Panc1 (cell line): Measurements from ENCODE around the gene ARHGEF40. TPM values are rescaled to one million over a fixed set of nuclear protein-coding genes. Genes with fewer than 3 reads are reported as not detected.

ENCODE experiments used
- ATAC-seq: fragments of 200-7000 bp; cut with Tn5 transposase; 2 replicates; pipeline ENCODE4 v1.9.1; 2020; ENCODE audit warnings: mild to moderate bottlenecking, moderate library complexity
- BruUV-seq: library from RNA; stranded (reverse); fragments of 400-500 nt; replicated peaks from 2 replicates; lab custom pipeline; 2021; lab: Mats Ljungman, UMichigan
- CTCF ChIA-PET: fragments of 300-600 bp; sonication (Branson Sonifier 250); formaldehyde crosslinking; loops from one replicate; lab custom pipeline; 2022; ENCODE audit warnings: antibody characterized with exemption; lab: Charles Lee
- POLR2A ChIA-PET: fragments of 300-600 bp; sonication (Branson Sonifier 250); formaldehyde crosslinking; loops from one replicate; lab custom pipeline; 2022; ENCODE audit warnings: antibody characterized with exemption; lab: Charles Lee
- DNase-seq: peaks from one replicate; pipeline ENCODE4 v3.0.0-alpha.2; 2010; ENCODE audit warnings: low read depth, low spot score
- H3K27ac ChIP-seq: 2 replicates; pipeline ENCODE4 v1.5.1; 2011; ENCODE audit warnings: mild to moderate bottlenecking, low read length, inconsistent platforms
- H3K27me3 ChIP-seq: fragments of 200-500 bp; sonication (Bioruptor generic); 2 replicates; pipeline ENCODE4 v1.6.0; 2014; ENCODE audit warnings: low read length, inconsistent platforms; ENCODE audit not compliant: control insufficient read depth, insufficient read depth
- H3K36me3 ChIP-seq: fragments of 200-500 bp; sonication (Bioruptor generic); 2 replicates; pipeline ENCODE4 v1.5.1; 2014; ENCODE audit warnings: inconsistent platforms, mild to moderate bottlenecking, low read length, moderate library complexity; ENCODE audit not compliant: control insufficient read depth, insufficient read depth
- H3K4me1 ChIP-seq: 2 replicates; pipeline ENCODE4 v1.5.1; 2011; ENCODE audit warnings: inconsistent platforms, mild to moderate bottlenecking, low read length, moderate library complexity; ENCODE audit not compliant: control insufficient read depth, insufficient read depth
- H3K4me3 ChIP-seq, 2 experiments: 2 replicates each; pipeline ENCODE4 v1.5.1; 2011 to 2012; ENCODE audit warnings: low read depth in 2 of 2, low read length in 2 of 2, mild to moderate bottlenecking in 2 of 2, inconsistent platforms in 1 of 2, moderate library complexity in 1 of 2
- H3K9me3 ChIP-seq: fragments of 200-500 bp; sonication (Bioruptor generic); 2 replicates; pipeline ENCODE4 v1.5.1; 2014; ENCODE audit warnings: low read depth, mild to moderate bottlenecking, inconsistent platforms, low read length, moderate library complexity; ENCODE audit not compliant: control insufficient read depth, insufficient read depth
- POLR2AphosphoS5 ChIP-seq: IDR thresholded peaks from 2 replicates; pipeline ENCODE4 v1.6.1; 2012; ENCODE audit warnings: mild to moderate bottlenecking, low read depth, low read length, moderate library complexity
- SIN3A ChIP-seq: IDR thresholded peaks from 2 replicates; pipeline ENCODE4 v1.6.1; 2012; ENCODE audit warnings: low read depth, mild to moderate bottlenecking, low read length, moderate library complexity, borderline replicate concordance; ENCODE audit not compliant: insufficient read depth
- TCF7L2 ChIP-seq: IDR thresholded peaks from 2 replicates; pipeline ENCODE4 v1.6.1; 2011; ENCODE audit warnings: mild to moderate bottlenecking, low read depth, low read length, inconsistent platforms
- in situ Hi-C: cut with HindIII; loops from 2 replicates; pipeline ENCODE4 v1.10.0; 2016; ENCODE audit warnings: low sequenced_read_pairs, low pct_unique_long_range_greater_than_20kb
- intact Hi-C: fragments of 100-400 bp; cut with micrococcal nuclease; formaldehyde crosslinking; loops from one replicate; pipeline ENCODE4 v1.10.0; 2022; ENCODE audit not compliant: unreplicated experiment
- total RNA-seq: library from RNA; stranded (reverse); gene quantifications from one replicate; pipeline ENCODE4 v1.2.1, GENCODE V29; 2021; ENCODE audit not compliant: unreplicated experiment
- TF ChIP-seq, protein P1 (sequence below), 2 experiments: IDR thresholded peaks; 2 replicates each; pipeline ENCODE4 v1.6.1; 2011 to 2012; ENCODE audit warnings: low read depth in 2 of 2, control low read depth in 1 of 2, low read length in 1 of 2, mild to moderate bottlenecking in 1 of 2, moderate library complexity in 1 of 2; ENCODE audit not compliant: insufficient read depth in 1 of 2
- TF ChIP-seq, protein P2 (sequence below): fragments of 450-650 bp; IDR thresholded peaks from 2 replicates; pipeline ENCODE4 v1.5.1; 2017; ENCODE audit warnings: mild to moderate bottlenecking

ARHGEF40 gene
- total RNA-seq, 1 experiment from 2014 or later = 11.1 TPM

DNA sequence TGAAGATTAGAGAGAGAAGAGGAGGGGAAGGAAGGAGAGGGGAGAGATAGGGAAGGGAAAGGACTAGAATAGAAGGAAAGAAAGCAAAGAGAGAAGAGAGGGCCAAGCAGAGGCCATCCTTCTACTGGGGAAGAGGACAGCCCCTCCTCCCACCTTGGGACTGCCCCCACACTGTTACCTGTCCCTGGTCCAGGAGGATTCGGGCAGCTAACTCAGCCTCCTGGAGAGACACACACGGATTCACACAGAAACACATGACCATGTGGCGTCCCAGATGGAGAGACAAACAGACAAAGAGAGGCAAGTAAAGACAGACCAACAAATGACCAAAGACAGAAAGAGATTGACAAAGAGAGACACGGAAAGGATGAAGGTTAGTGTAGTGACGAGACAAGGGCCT is 47.4 kb upstream of the ARHGEF40 start:
- intact Hi-C loops = no loop called here
- Histone ChIP-seq H3K4me1 (no peaks in the 10 kb centered on the region; the same call in 1 of the 2 replicates), H3K9me3 (no peaks in the 10 kb centered on the region), H3K36me3 (no peaks in the 10 kb centered on the region), H3K27ac (no peak overlapping the region), H3K27me3 (peaks cover 2% of the 10 kb centered on the region; the same call in 1 of the 2 replicates), H3K4me3 (no peak overlapping the region)
- in situ Hi-C loops = no loop called here
- CTCF ChIA-PET = interaction anchor here (0.7 kb wide), 1 partner anchor 11 kb away, joined by 7 read pairs; no protein-coding TSS in a partner anchor
- no TSS peak for BruUV-seq
- DNase-seq (no peak), ATAC-seq (no peak)
- POLR2A ChIA-PET = no interaction called here
- TF ChIP-seq, protein P1, sequence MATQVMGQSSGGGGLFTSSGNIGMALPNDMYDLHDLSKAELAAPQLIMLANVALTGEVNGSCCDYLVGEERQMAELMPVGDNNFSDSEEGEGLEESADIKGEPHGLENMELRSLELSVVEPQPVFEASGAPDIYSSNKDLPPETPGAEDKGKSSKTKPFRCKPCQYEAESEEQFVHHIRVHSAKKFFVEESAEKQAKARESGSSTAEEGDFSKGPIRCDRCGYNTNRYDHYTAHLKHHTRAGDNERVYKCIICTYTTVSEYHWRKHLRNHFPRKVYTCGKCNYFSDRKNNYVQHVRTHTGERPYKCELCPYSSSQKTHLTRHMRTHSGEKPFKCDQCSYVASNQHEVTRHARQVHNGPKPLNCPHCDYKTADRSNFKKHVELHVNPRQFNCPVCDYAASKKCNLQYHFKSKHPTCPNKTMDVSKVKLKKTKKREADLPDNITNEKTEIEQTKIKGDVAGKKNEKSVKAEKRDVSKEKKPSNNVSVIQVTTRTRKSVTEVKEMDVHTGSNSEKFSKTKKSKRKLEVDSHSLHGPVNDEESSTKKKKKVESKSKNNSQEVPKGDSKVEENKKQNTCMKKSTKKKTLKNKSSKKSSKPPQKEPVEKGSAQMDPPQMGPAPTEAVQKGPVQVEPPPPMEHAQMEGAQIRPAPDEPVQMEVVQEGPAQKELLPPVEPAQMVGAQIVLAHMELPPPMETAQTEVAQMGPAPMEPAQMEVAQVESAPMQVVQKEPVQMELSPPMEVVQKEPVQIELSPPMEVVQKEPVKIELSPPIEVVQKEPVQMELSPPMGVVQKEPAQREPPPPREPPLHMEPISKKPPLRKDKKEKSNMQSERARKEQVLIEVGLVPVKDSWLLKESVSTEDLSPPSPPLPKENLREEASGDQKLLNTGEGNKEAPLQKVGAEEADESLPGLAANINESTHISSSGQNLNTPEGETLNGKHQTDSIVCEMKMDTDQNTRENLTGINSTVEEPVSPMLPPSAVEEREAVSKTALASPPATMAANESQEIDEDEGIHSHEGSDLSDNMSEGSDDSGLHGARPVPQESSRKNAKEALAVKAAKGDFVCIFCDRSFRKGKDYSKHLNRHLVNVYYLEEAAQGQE (IDR thresholded peaks at IDR 0.05; ENCODE audit: insufficient read depth in 1 of 2, low read depth in 2 of 2, low read length in 1 of 2) = no peak
- TF ChIP-seq SIN3A (no peak), POLR2AphosphoS5 (no peak), TCF7L2 (no peak)
- TF ChIP-seq, protein P2, sequence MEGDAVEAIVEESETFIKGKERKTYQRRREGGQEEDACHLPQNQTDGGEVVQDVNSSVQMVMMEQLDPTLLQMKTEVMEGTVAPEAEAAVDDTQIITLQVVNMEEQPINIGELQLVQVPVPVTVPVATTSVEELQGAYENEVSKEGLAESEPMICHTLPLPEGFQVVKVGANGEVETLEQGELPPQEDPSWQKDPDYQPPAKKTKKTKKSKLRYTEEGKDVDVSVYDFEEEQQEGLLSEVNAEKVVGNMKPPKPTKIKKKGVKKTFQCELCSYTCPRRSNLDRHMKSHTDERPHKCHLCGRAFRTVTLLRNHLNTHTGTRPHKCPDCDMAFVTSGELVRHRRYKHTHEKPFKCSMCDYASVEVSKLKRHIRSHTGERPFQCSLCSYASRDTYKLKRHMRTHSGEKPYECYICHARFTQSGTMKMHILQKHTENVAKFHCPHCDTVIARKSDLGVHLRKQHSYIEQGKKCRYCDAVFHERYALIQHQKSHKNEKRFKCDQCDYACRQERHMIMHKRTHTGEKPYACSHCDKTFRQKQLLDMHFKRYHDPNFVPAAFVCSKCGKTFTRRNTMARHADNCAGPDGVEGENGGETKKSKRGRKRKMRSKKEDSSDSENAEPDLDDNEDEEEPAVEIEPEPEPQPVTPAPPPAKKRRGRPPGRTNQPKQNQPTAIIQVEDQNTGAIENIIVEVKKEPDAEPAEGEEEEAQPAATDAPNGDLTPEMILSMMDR = no peak

DNA sequence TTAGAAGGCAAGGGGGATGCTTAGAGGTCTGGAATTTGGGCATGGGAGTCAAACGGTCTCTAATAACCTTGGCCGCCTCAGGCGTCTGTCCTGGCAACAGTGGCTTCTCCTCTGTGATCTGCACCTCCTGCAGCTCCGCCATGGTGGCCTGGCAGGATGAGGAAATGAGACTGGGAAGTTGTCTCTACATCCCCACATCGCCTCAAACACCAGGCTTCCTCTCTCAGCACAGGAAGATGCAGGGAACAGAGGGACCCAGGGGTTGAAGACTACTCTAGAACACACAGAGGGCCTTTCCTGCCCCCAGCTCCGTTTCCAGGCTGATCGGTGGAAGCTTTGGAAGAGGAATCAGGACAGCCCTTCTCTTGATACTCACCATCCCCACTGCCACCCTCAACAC is 46.9 kb upstream of the ARHGEF40 start:
- BruUV-seq = no TSS peak
- POLR2A ChIA-PET = no interaction called here
- H3K27me3 ChIP-seq = peaks cover 2% of the 10 kb centered on the region; the same call in 1 of the 2 replicates

More for the DNA sequence above, 46.9 kb upstream of the ARHGEF40 start:
- ATAC-seq = no peak
- TF ChIP-seq, protein P1 (IDR thresholded peaks at IDR 0.05; ENCODE audit: insufficient read depth in 1 of 2, low read depth in 2 of 2, low read length in 1 of 2) = no peak
- TF ChIP-seq, protein P2 = no peak
- TF ChIP-seq POLR2AphosphoS5 = no peak
- TF ChIP-seq SIN3A = no peak
- no peak for TF ChIP-seq TCF7L2
- Histone ChIP-seq H3K4me3 (no peak overlapping the region), H3K4me1 (no peaks in the 10 kb centered on the region; the same call in 1 of the 2 replicates), H3K9me3 (no peaks in the 10 kb centered on the region), H3K36me3 (no peaks in the 10 kb centered on the region), H3K27ac (no peak overlapping the region)
- no peak for DNase-seq
- intact Hi-C loops = no loop called here
- CTCF ChIA-PET = interaction anchor here (0.6 kb wide), 1 partner anchor 54 kb away, joined by 4 read pairs; no protein-coding TSS in a partner anchor
- in situ Hi-C loops = no loop called here
